H9 (cell line): ENCODE measurements around the gene RECQL. TPM values are rescaled to one million over a fixed set of nuclear protein-coding genes. Genes with fewer than 3 reads are reported as not detected.

Source experiments
- DNase-seq: peaks from one replicate; pipeline ENCODE4 v3.0.0-alpha.2; 2017
- H2AFZ ChIP-seq: one replicate; pipeline ENCODE4 v1.6.1; 2013; ENCODE audit warnings: mild to moderate bottlenecking, low read length, control low read depth, moderate library complexity
- H2AK5ac ChIP-seq: 2 replicates; pipeline ENCODE4 v1.6.1; 2013; ENCODE audit warnings: low read length, control low read depth, mixed read lengths; ENCODE audit not compliant: insufficient read length
- H2BK120ac ChIP-seq: one replicate; pipeline ENCODE4 v1.6.1; 2013; ENCODE audit warnings: low read depth, mild to moderate bottlenecking, low read length, control low read depth, inconsistent platforms; ENCODE audit not compliant: poor library complexity, severe bottlenecking
- H2BK12ac ChIP-seq: 2 replicates; pipeline ENCODE4 v1.6.1; 2013; ENCODE audit warnings: low read length, control low read depth, mixed read lengths, low read depth; ENCODE audit not compliant: insufficient read length
- H2BK15ac ChIP-seq: 2 replicates; pipeline ENCODE4 v1.6.1; 2013; ENCODE audit warnings: low read depth, low read length, control low read depth
- H2BK20ac ChIP-seq: one replicate; pipeline ENCODE4 v1.6.1; 2013; ENCODE audit warnings: low read depth, mild to moderate bottlenecking, low read length, control low read depth, inconsistent platforms; ENCODE audit not compliant: poor library complexity, severe bottlenecking
- H2BK5ac ChIP-seq: 2 replicates; pipeline ENCODE4 v1.6.1; 2013; ENCODE audit warnings: low read length, control low read depth, mixed read lengths; ENCODE audit not compliant: insufficient read length
- H3K14ac ChIP-seq: 2 replicates; pipeline ENCODE4 v1.6.1; 2013; ENCODE audit warnings: low read length, control low read depth; ENCODE audit not compliant: insufficient read depth
- H3K18ac ChIP-seq: 2 replicates; pipeline ENCODE4 v1.6.1; 2013; ENCODE audit warnings: low read depth, mild to moderate bottlenecking, mixed read lengths, low read length, control low read depth; ENCODE audit not compliant: insufficient read length
- H3K23ac ChIP-seq: 2 replicates; pipeline ENCODE4 v1.6.1; 2013; ENCODE audit warnings: low read length, control low read depth, mixed read lengths, low read depth; ENCODE audit not compliant: insufficient read length
- H3K23me2 ChIP-seq: 2 replicates; pipeline ENCODE4 v1.6.1; 2013; ENCODE audit warnings: low read depth, mild to moderate bottlenecking, mixed read lengths, low read length, control low read depth; ENCODE audit not compliant: insufficient read length, poor library complexity, severe bottlenecking
- H3K27ac ChIP-seq: 2 replicates; pipeline ENCODE4 v1.5.1; 2013; ENCODE audit warnings: low read length, control low read depth, mixed read lengths, low read depth; ENCODE audit not compliant: insufficient read length
- H3K27me3 ChIP-seq: 2 replicates; pipeline ENCODE4 v1.6.1; 2013; ENCODE audit warnings: low read length, control low read depth, inconsistent platforms; ENCODE audit not compliant: insufficient read depth
- H3K4ac ChIP-seq: 2 replicates; pipeline ENCODE4 v1.6.1; 2013; ENCODE audit warnings: low read depth, mild to moderate bottlenecking, control low read depth, inconsistent platforms, low read length, moderate library complexity
- H3K4me1 ChIP-seq: 2 replicates; pipeline ENCODE4 v1.6.1; 2013; ENCODE audit warnings: low read length, control low read depth, inconsistent platforms; ENCODE audit not compliant: insufficient read depth
- H3K4me2 ChIP-seq: 2 replicates; pipeline ENCODE4 v1.6.1; 2013; ENCODE audit warnings: low read length, control low read depth, mixed read lengths; ENCODE audit not compliant: insufficient read length, insufficient read depth
- H3K56ac ChIP-seq: 2 replicates; pipeline ENCODE4 v1.6.1; 2013; ENCODE audit warnings: low read depth, mild to moderate bottlenecking, mixed read lengths, low read length, control low read depth; ENCODE audit not compliant: insufficient read length
- H3K79me1 ChIP-seq: 2 replicates; pipeline ENCODE4 v1.6.1; 2013; ENCODE audit warnings: low read depth, mild to moderate bottlenecking, moderate library complexity, low read length, control low read depth, inconsistent platforms; ENCODE audit not compliant: insufficient read depth, poor library complexity, severe bottlenecking
- H3K79me2 ChIP-seq: 2 replicates; pipeline ENCODE4 v1.6.1; 2013; ENCODE audit warnings: low read length, control low read depth, inconsistent platforms; ENCODE audit not compliant: insufficient read depth
- H3K9ac ChIP-seq: 2 replicates; pipeline ENCODE4 v1.6.1; 2013; ENCODE audit warnings: low read length, control low read depth, mixed read lengths; ENCODE audit not compliant: insufficient read length; ENCODE audit errors: extremely low read depth
- H3K9me3 ChIP-seq: one replicate; pipeline ENCODE4 v1.6.1; 2013; ENCODE audit warnings: low read depth, low read length, inconsistent platforms; ENCODE audit not compliant: control insufficient read depth
- H3T11ph ChIP-seq: one replicate; pipeline ENCODE4 v1.6.1; 2013; ENCODE audit warnings: mild to moderate bottlenecking, low read length, control low read depth, inconsistent platforms
- H4K20me1 ChIP-seq: one replicate; pipeline ENCODE4 v1.6.1; 2013; ENCODE audit not compliant: control insufficient read depth, insufficient read length, insufficient read depth
- H4K5ac ChIP-seq: 2 replicates; pipeline ENCODE4 v1.6.1; 2013; ENCODE audit warnings: low read depth, mild to moderate bottlenecking, mixed read lengths, low read length, control low read depth; ENCODE audit not compliant: insufficient read length
- H4K8ac ChIP-seq: replicated peaks from 2 replicates; pipeline ENCODE4 v1.6.1; 2013; ENCODE audit warnings: low read length, control low read depth, mixed read lengths, low read depth; ENCODE audit not compliant: insufficient read length
- H4K91ac ChIP-seq: 2 replicates; pipeline ENCODE4 v1.6.1; 2013; ENCODE audit warnings: low read depth, mild to moderate bottlenecking, moderate library complexity, mixed read lengths, low read length, control low read depth; ENCODE audit not compliant: insufficient read length
- H3K27ac Mint-ChIP-seq, 3 experiments: 2 replicates in 2 of 3; 3 replicates in 1 of 3; pipeline ENCODE4 v1.8.0; 2020 to 2021; ENCODE audit warnings: mixed read lengths in 3 of 3, mild to moderate bottlenecking in 1 of 3, moderate library complexity in 1 of 3
- H3K27me3 Mint-ChIP-seq: 2 replicates; pipeline ENCODE4 v1.8.0; 2021; ENCODE audit warnings: low read depth, mild to moderate bottlenecking, moderate library complexity, mixed read lengths
- H3K36me3 Mint-ChIP-seq, 3 experiments: 2 replicates in 2 of 3; 3 replicates in 1 of 3; pipeline ENCODE4 v1.8.0; 2020 to 2021; ENCODE audit warnings: low read depth in 3 of 3, mixed read lengths in 3 of 3; ENCODE audit not compliant: insufficient read depth in 1 of 3
- H3K4me1 Mint-ChIP-seq, 2 experiments: 2 replicates each; pipeline ENCODE4 v1.8.0; 2020; ENCODE audit warnings: mixed read lengths in 2 of 2
- H3K4me3 Mint-ChIP-seq, 2 experiments: 2 replicates in 1 of 2; 3 replicates in 1 of 2; pipeline ENCODE4 v1.8.0; 2020 to 2021; ENCODE audit warnings: mild to moderate bottlenecking in 2 of 2, mixed read lengths in 2 of 2, moderate library complexity in 1 of 2
- H3K9me3 Mint-ChIP-seq, 2 experiments: 2 replicates in 1 of 2; 3 replicates in 1 of 2; pipeline ENCODE4 v1.8.0; 2020; ENCODE audit warnings: mild to moderate bottlenecking in 2 of 2, mixed read lengths in 2 of 2, moderate library complexity in 1 of 2
- WGBS: extraction: QIAGEN DNeasy Blood & Tissue Kit; methylation state at CpG from one replicate; pipeline ENCODE4 v1.1.7; 2013; ENCODE audit warnings: missing lambda C conversion rate, low lambda C conversion rate, mixed read lengths; ENCODE audit not compliant: insufficient read length; ENCODE audit errors: extremely low coverage; 5-methylcytosine and 5-hydroxymethylcytosine counted together
- total RNA-seq: library from RNA; stranded (reverse); gene quantifications from 2 replicates; pipeline ENCODE4 v1.2.1, GENCODE V29; 2021
- TF ChIP-seq, protein P1 (sequence below): fragments of 200-600 bp; sonication (generic); conservative IDR thresholded peaks from 3 replicates; pipeline ENCODE4 v1.8.0; 2021; ENCODE audit warnings: antibody characterized with exemption, mild to moderate bottlenecking

Gene RECQL
- total RNA-seq, 1 experiment from 2014 or later = 41.0 TPM

DNA sequence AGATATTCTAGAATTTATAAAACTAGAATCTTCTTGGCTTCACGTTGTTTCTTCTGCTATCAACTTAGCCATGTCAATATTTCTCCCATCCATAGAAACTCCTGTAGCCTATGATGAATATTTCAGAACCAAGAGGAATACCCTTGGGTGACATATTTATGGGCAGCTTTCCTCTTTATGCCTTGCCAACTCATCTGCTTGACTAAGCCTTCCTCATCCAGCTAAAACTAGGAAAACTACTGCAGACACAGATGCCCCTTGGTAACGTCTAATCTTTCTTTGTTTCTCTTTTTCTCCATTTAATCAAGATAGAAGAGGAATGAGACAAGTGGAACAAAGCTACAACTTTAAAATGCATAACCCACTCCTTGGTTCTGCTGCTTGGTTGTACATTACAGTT lies 6.4 kb upstream of the RECQL start:
- Mint-ChIP-seq H3K9me3 (no peaks in the 10 kb centered on the region), H3K4me3 (no peak overlapping the region), H3K36me3 (peaks cover 2 to 29% (median 14%) of the 10 kb centered on the region in 3 experiments; a peak in 5 of 7 replicates), H3K27me3 (no peaks in the 10 kb centered on the region), H3K27ac (0 out of 7 replicates have a peak overlapping the region, but pooled peaks of 1 of the 3 experiments have one; percentile 48), H3K4me1 (peaks cover 2 to 4% of the 10 kb centered on the region in 2 experiments)
- DNase-seq = no peak
- no peak overlapping the region for H3K23ac ChIP-seq
- no peak overlapping the region for H2AK5ac ChIP-seq
- no peak overlapping the region for H3T11ph ChIP-seq
- H3K27ac ChIP-seq = no peak overlapping the region
- H2BK12ac ChIP-seq = no peak overlapping the region
- H3K56ac ChIP-seq = no peak overlapping the region
- H3K4ac ChIP-seq = no peak overlapping the region
- no peak overlapping the region for H4K8ac ChIP-seq
- TF ChIP-seq, protein P1, sequence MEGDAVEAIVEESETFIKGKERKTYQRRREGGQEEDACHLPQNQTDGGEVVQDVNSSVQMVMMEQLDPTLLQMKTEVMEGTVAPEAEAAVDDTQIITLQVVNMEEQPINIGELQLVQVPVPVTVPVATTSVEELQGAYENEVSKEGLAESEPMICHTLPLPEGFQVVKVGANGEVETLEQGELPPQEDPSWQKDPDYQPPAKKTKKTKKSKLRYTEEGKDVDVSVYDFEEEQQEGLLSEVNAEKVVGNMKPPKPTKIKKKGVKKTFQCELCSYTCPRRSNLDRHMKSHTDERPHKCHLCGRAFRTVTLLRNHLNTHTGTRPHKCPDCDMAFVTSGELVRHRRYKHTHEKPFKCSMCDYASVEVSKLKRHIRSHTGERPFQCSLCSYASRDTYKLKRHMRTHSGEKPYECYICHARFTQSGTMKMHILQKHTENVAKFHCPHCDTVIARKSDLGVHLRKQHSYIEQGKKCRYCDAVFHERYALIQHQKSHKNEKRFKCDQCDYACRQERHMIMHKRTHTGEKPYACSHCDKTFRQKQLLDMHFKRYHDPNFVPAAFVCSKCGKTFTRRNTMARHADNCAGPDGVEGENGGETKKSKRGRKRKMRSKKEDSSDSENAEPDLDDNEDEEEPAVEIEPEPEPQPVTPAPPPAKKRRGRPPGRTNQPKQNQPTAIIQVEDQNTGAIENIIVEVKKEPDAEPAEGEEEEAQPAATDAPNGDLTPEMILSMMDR = no peak
- H2BK5ac ChIP-seq = no peak overlapping the region
- no peak overlapping the region for H3K9ac ChIP-seq
- H2BK120ac ChIP-seq = no peak overlapping the region
- H2AFZ ChIP-seq = no peak overlapping the region
- H2BK15ac ChIP-seq = no peak overlapping the region
- no peak overlapping the region for H3K14ac ChIP-seq
- peaks cover 9% of the 10 kb centered on the region; the same call in 1 of the 2 replicates for H3K79me2 ChIP-seq
- H3K18ac ChIP-seq = no peak overlapping the region
- no peaks in the 10 kb centered on the region for H3K4me1 ChIP-seq
- no peaks in the 10 kb centered on the region for H4K20me1 ChIP-seq
- H3K23me2 ChIP-seq = no peaks in the 10 kb centered on the region
- no peaks in the 10 kb centered on the region for H3K27me3 ChIP-seq
- H3K9me3 ChIP-seq = no peaks in the 10 kb centered on the region
- H4K5ac ChIP-seq = no peak overlapping the region
- WGBS = no CpG with 5 or more reads among the region's 2 CpGs
- H3K4me2 ChIP-seq = no peak overlapping the region
- peaks cover 2% of the 10 kb centered on the region for H3K79me1 ChIP-seq
- no peak overlapping the region for H4K91ac ChIP-seq
- no peak overlapping the region for H2BK20ac ChIP-seq
